Inflammatory macrophage treated with lipopolysaccharide for 1 hour (primary cell): ENCODE measurements around the gene CNPY2.
"Not testable (repeated sequence)": the region's sequence is repeated elsewhere in the genome, so short reads cannot be mapped to it uniquely, and the experiment has no call there.

Experiments
- DNase-seq, 2 donors: peaks; one replicate each; pipeline ENCODE4 v3.0.0-alpha.2; 2020 to 2022

Gene CNPY2

GRCh38 chr12:56333679-56334489 is 18.1 kb upstream of the CNPY2 start, which contains the start of gene PAN2:
TSS of gene PAN2 (minus strand) at chr12:56334000. CDS start at chr12:56333094, 906 bp downstream.
- DNase-seq: peak; percentile 98 to 99

GRCh38 chr12:56333197-56333678 is 17.4 kb upstream of the CNPY2 start:
- no peak for DNase-seq

GRCh38 chr12:56332512-56333196 is 16.9 kb upstream of the CNPY2 start:
- no peak for DNase-seq

GRCh38 chr12:56330936-56331490 is 15.2 kb upstream of the CNPY2 start:
- no peak for DNase-seq

- DNase-seq: no peak
Observed at GRCh38 chr12:56326533-56326932, 10.7 kb upstream of the CNPY2 start.

- DNase-seq: no peak
Observed at GRCh38 chr12:56326126-56326525, 10.3 kb upstream of the CNPY2 start.

- DNase-seq: no peak
Observed at GRCh38 chr12:56324206-56324605, 8.4 kb upstream of the CNPY2 start.

- DNase-seq: not testable (repeated sequence)
Observed at GRCh38 chr12:56321610-56322009, 5.8 kb upstream of the CNPY2 start.

- DNase-seq: peak; percentile 63 to 68
Observed at GRCh38 chr12:56321027-56321426, 5.2 kb upstream of the CNPY2 start.

- DNase-seq: no peak
Observed at GRCh38 chr12:56317675-56318074, 1.9 kb upstream of the CNPY2 start.

GRCh38 chr12:56315249-56315621 is 553 bp downstream of the CNPY2 start:
- DNase-seq: no peak

GRCh38 chr12:56311003-56311402 is 4.8 kb downstream of the CNPY2 start:
- no peak for DNase-seq

- DNase-seq: no peak
Observed at GRCh38 chr12:56308714-56309113, 7.1 kb downstream of the CNPY2 start.

- DNase-seq: no peak
Observed at GRCh38 chr12:56307221-56307965, 8.4 kb downstream of the CNPY2 start.

- DNase-seq: no peak
Observed at GRCh38 chr12:56304872-56305590, 10.8 kb downstream of the CNPY2 start.

GRCh38 chr12:56304276-56304675 is 11.5 kb downstream of the CNPY2 start:
- DNase-seq: no peak

- DNase-seq: no peak
Observed at GRCh38 chr12:56300644-56301464, 14.9 kb downstream of the CNPY2 start.

GRCh38 chr12:56299853-56300643 is 15.7 kb downstream of the CNPY2 start, which contains the start of gene CS:
TSS of gene CS (minus strand) at chr12:56300330. CDS start at chr12:56300201, 129 bp downstream.
- peak; percentile 99 for DNase-seq

GRCh38 chr12:56299308-56299852 is 16.4 kb downstream of the CNPY2 start:
- DNase-seq: peak; percentile 28 to 38

GRCh38 chr12:56298828-56299227 is 17.0 kb downstream of the CNPY2 start:
- no peak for DNase-seq
